D341Med (cell line): ENCODE data around the gene SRD5A3.
A peak's percentile ranks its signal among the peaks of the same experiment; 100 is the strongest.

Experiments
- DNase-seq: peaks from one replicate; pipeline ENCODE4 v3.0.0; 2012; ENCODE audit warnings: low spot score

The SRD5A3 gene

GRCh38 chr4:55376698-55377097 lies 30.7 kb downstream of the SRD5A3 start:
- DNase-seq = no peak

GRCh38 chr4:55378617-55379467 lies 32.8 kb downstream of the SRD5A3 start:
- no peak for DNase-seq

GRCh38 chr4:55380576-55380975 lies 34.5 kb downstream of the SRD5A3 start:
- no peak for DNase-seq

- no peak for DNase-seq
Observed at GRCh38 chr4:55381502-55381901, 35.5 kb downstream of the SRD5A3 start.

GRCh38 chr4:55382488-55383003 lies 36.5 kb downstream of the SRD5A3 start:
- DNase-seq = no peak

GRCh38 chr4:55385201-55385649 lies 39.2 kb downstream of the SRD5A3 start:
- DNase-seq = no peak

GRCh38 chr4:55386073-55386472 lies 40.0 kb downstream of the SRD5A3 start:
- DNase-seq = peak; percentile 52

GRCh38 chr4:55386840-55387239 lies 40.8 kb downstream of the SRD5A3 start:
- DNase-seq = no peak

GRCh38 chr4:55393461-55394320 lies 47.6 kb downstream of the SRD5A3 start:
- peak; percentile 55 for DNase-seq

- no peak for DNase-seq
Observed at GRCh38 chr4:55395218-55395528, 49.1 kb downstream of the SRD5A3 start.

GRCh38 chr4:55395529-55396307 lies 49.7 kb downstream of the SRD5A3 start, which contains the start of gene TMEM165:
TSS of gene TMEM165 (plus strand) at chr4:55395957. CDS start at chr4:55396190, 233 bp downstream.
- peak; percentile 97 for DNase-seq

GRCh38 chr4:55396308-55397125 lies 50.5 kb downstream of the SRD5A3 start:
- peak; percentile 74 for DNase-seq

GRCh38 chr4:55397126-55397436 lies 51.0 kb downstream of the SRD5A3 start:
- DNase-seq = peak; percentile 44

- DNase-seq = no peak
Observed at GRCh38 chr4:55397520-55398321, 51.7 kb downstream of the SRD5A3 start.

GRCh38 chr4:55398461-55398860 lies 52.4 kb downstream of the SRD5A3 start:
- DNase-seq = no peak

GRCh38 chr4:55398966-55399365 lies 52.9 kb downstream of the SRD5A3 start:
- no peak for DNase-seq

GRCh38 chr4:55399581-55399980 lies 53.5 kb downstream of the SRD5A3 start:
- no peak for DNase-seq

GRCh38 chr4:55405073-55405472 lies 59.0 kb downstream of the SRD5A3 start:
- DNase-seq = no peak

- DNase-seq = no peak
Observed at GRCh38 chr4:55406545-55406944, 60.5 kb downstream of the SRD5A3 start.

- no peak for DNase-seq
Observed at GRCh38 chr4:55407119-55407518, 61.1 kb downstream of the SRD5A3 start.
